ENCODE data around the gene KLC1. TPM values are rescaled to one million over a fixed set of nuclear protein-coding genes. Genes with fewer than 3 reads are reported as not detected.
"Not testable (repeated sequence)": the region's sequence is repeated elsewhere in the genome, so short reads cannot be mapped to it uniquely, and the experiment has no call there.

KLC1 gene
- total RNA-seq, 1 experiment from 2014 or later: 306 TPM

GRCh38 chr14:103688906-103689902 lies 60.2 kb downstream of the KLC1 start:
- ChIA-PET POLR2A (ENCODE audit: unreplicated experiment) (no interaction called here), CTCF (no interaction called here)
- H3K4me1 ChIP-seq (ENCODE audit: insufficient read depth, low read length): peaks cover 23% of the 10 kb centered on the region
- ATAC-seq (no peak), DNase-seq (no peak)
- no peak overlapping the region for H3K27ac ChIP-seq (ENCODE audit: low read length)
- BruUV-seq (replicated peaks): no TSS peak
- H3K4me3 ChIP-seq (ENCODE audit: low read length): no peak overlapping the region
- TF ChIP-seq CTCF (conservative IDR thresholded peaks at IDR 0.05; ENCODE audit: low read depth, low read length) (no peak), EZH2phosphoT487 (IDR thresholded peaks at IDR 0.05; ENCODE audit: borderline replicate concordance, low read length) (no peak), EZH2 (IDR thresholded peaks at IDR 0.05; ENCODE audit: low read length, unreplicated experiment) (no peak)
- H3K9me2 ChIP-seq (replicated peaks; ENCODE audit: low read length): no peaks in the 10 kb centered on the region
- no peak overlapping the region for H2AFZ ChIP-seq (ENCODE audit: low read length)
- H3K36me3 ChIP-seq (ENCODE audit: low read depth, low read length): peaks cover 39% of the 10 kb centered on the region
- no peaks in the 10 kb centered on the region for H3K27me3 ChIP-seq (ENCODE audit: low read length)
- intact Hi-C loops (cut with micrococcal nuclease): no loop called here
- H3K9me3 ChIP-seq (ENCODE audit: low read length): no peaks in the 10 kb centered on the region
- H3K4me2 ChIP-seq (ENCODE audit: low read length): no peak overlapping the region
- H3F3A ChIP-seq (ENCODE audit: low read length, unreplicated experiment): peaks cover 4% of the 10 kb centered on the region
- 0 out of 2 replicates have a peak, but pooled peaks cover 4% of the 10 kb centered on the region for H4K20me1 ChIP-seq (ENCODE audit: low read length)
- H3K9ac ChIP-seq (ENCODE audit: low read length): no peak overlapping the region
- H3K79me2 ChIP-seq (ENCODE audit: low read length): no peaks in the 10 kb centered on the region; the same call in 1 of the 2 replicates

GRCh38 chr14:103690332-103690731 lies 61.3 kb downstream of the KLC1 start:
- H3K4me2 ChIP-seq (ENCODE audit: low read length): no peak overlapping the region
- intact Hi-C loops (cut with micrococcal nuclease): no loop called here
- peaks cover 23% of the 10 kb centered on the region for H3K4me1 ChIP-seq (ENCODE audit: insufficient read depth, low read length)
- no peak overlapping the region for H3K27ac ChIP-seq (ENCODE audit: low read length)
- no peak overlapping the region for H3K9ac ChIP-seq (ENCODE audit: low read length)
- no peak overlapping the region for H3K4me3 ChIP-seq (ENCODE audit: low read length)
- ATAC-seq: no peak
- peaks cover 4% of the 10 kb centered on the region for H3F3A ChIP-seq (ENCODE audit: low read length, unreplicated experiment)
- no peaks in the 10 kb centered on the region; the same call in 1 of the 2 replicates for H3K79me2 ChIP-seq (ENCODE audit: low read length)
- H4K20me1 ChIP-seq (ENCODE audit: low read length): 0 out of 2 replicates have a peak, but pooled peaks cover 4% of the 10 kb centered on the region
- TF ChIP-seq CTCF (conservative IDR thresholded peaks at IDR 0.05; ENCODE audit: low read depth, low read length): no peak
- TF ChIP-seq EZH2 (IDR thresholded peaks at IDR 0.05; ENCODE audit: low read length, unreplicated experiment): no peak
- no peak for TF ChIP-seq EZH2phosphoT487 (IDR thresholded peaks at IDR 0.05; ENCODE audit: borderline replicate concordance, low read length)
- BruUV-seq (replicated peaks): no TSS peak
- POLR2A ChIA-PET (ENCODE audit: unreplicated experiment): no interaction called here
- CTCF ChIA-PET: no interaction called here
- H3K36me3 ChIP-seq (ENCODE audit: low read depth, low read length): peaks cover 35% of the 10 kb centered on the region
- H2AFZ ChIP-seq (ENCODE audit: low read length): no peak overlapping the region
- no peaks in the 10 kb centered on the region for H3K9me3 ChIP-seq (ENCODE audit: low read length)
- no peaks in the 10 kb centered on the region for H3K27me3 ChIP-seq (ENCODE audit: low read length)
- no peak for DNase-seq
- H3K9me2 ChIP-seq (replicated peaks; ENCODE audit: low read length): no peaks in the 10 kb centered on the region

- H3K9me2 ChIP-seq (replicated peaks; ENCODE audit: low read length); ATAC-seq; H3K27me3 ChIP-seq (ENCODE audit: low read length); BruUV-seq (replicated peaks); H3K9ac ChIP-seq (ENCODE audit: low read length); POLR2A ChIA-PET (ENCODE audit: unreplicated experiment); H3K27ac ChIP-seq (ENCODE audit: low read length); H3K79me2 ChIP-seq (ENCODE audit: low read length); H3K4me3 ChIP-seq (ENCODE audit: low read length); CTCF ChIA-PET; DNase-seq; H4K20me1 ChIP-seq (ENCODE audit: low read length); H2AFZ ChIP-seq (ENCODE audit: low read length); H3F3A ChIP-seq (ENCODE audit: low read length, unreplicated experiment); intact Hi-C loops (cut with micrococcal nuclease); H3K4me2 ChIP-seq (ENCODE audit: low read length); H3K9me3 ChIP-seq (ENCODE audit: low read length): not testable (repeated sequence)
- H3K36me3 ChIP-seq (ENCODE audit: low read depth, low read length): peaks cover 27% of the 10 kb centered on the region
- H3K4me1 ChIP-seq (ENCODE audit: insufficient read depth, low read length): peaks cover 23% of the 10 kb centered on the region
Observed at GRCh38 chr14:103691655-103692054, 62.6 kb downstream of the KLC1 start.

Measured in PC-3 (cell line).